Aorta (tissue), 5 donors: ENCODE data around the gene MRM3. TPM values are rescaled to one million over a fixed set of nuclear protein-coding genes. Genes with fewer than 3 reads are reported as not detected.

Experiments
- ATAC-seq: fragments of 200-7000 bp; cut with Tn5 transposase; one replicate; pipeline ENCODE4 v1.9.1; 2022; ENCODE audit warnings: moderate library complexity; ENCODE audit not compliant: low FRiP score
- DNase-seq, 2 donors: peaks; one replicate each; pipeline ENCODE4 v3.0.0-alpha.2; 2020
- H3K27ac ChIP-seq, 2 donors: one replicate each; pipeline ENCODE4 v1.5.1; 2013; ENCODE audit warnings: low read length in 2 of 2, mild to moderate bottlenecking in 2 of 2, moderate library complexity in 2 of 2, control low read depth in 1 of 2, inconsistent platforms in 1 of 2, low read depth in 1 of 2
- H3K27me3 ChIP-seq, 2 donors: one replicate each; pipeline ENCODE4 v1.6.1; 2013; ENCODE audit warnings: control low read depth in 1 of 2, low read length in 1 of 2, mild to moderate bottlenecking in 1 of 2, moderate library complexity in 1 of 2; ENCODE audit not compliant: insufficient read depth in 2 of 2, control insufficient read depth in 1 of 2
- H3K36me3 ChIP-seq, 2 donors: one replicate each; pipeline ENCODE4 v1.6.1; 2013; ENCODE audit warnings: control low read depth in 1 of 2, low read length in 1 of 2, mild to moderate bottlenecking in 1 of 2; ENCODE audit not compliant: insufficient read depth in 2 of 2, control insufficient read depth in 1 of 2
- H3K4me1 ChIP-seq, 2 donors: one replicate each; pipeline ENCODE4 v1.6.1; 2013; ENCODE audit warnings: low read length in 2 of 2, control low read depth in 1 of 2, mild to moderate bottlenecking in 1 of 2, moderate library complexity in 1 of 2; ENCODE audit not compliant: insufficient read depth in 2 of 2, control insufficient read depth in 1 of 2
- H3K4me3 ChIP-seq, 2 donors: one replicate each; pipeline ENCODE4 v1.5.1; 2013; ENCODE audit warnings: low read length in 2 of 2, control low read depth in 1 of 2, mild to moderate bottlenecking in 1 of 2
- H3K9me3 ChIP-seq: one replicate; pipeline ENCODE4 v1.6.1; 2013; ENCODE audit warnings: mild to moderate bottlenecking, low read length; ENCODE audit not compliant: control insufficient read depth
- WGBS, 2 donors: extraction: QIAGEN DNeasy Blood & Tissue Kit; methylation state at CpG; one replicate each; pipeline ENCODE4 v1.1.7; 2013; 5-methylcytosine and 5-hydroxymethylcytosine counted together
- intact Hi-C, 2 donors: fragments of 100-400 bp; cut with DNase I; formaldehyde crosslinking; loops; one replicate each; pipeline versions ENCODE4 v1.14.2 to v1.15.0; 2022
- long read RNA-seq, 2 donors: library from polyadenylated mRNA; unstranded; transcript quantifications; one replicate each; pipeline ENCODE4 v2.0.0, GENCODE V29; 2020 to 2021
- polyA plus RNA-seq, 2 donors: library from polyadenylated mRNA; stranded (reverse); fragments of 200-250 nt; gene quantifications; one replicate each; pipeline ENCODE4 v1.2.3, GENCODE V29; 2013
- total RNA-seq, 2 donors: library from RNA; stranded (reverse); fragmentation: NEBNext Ultra II Directional; extraction: Animal tissue kit (Norgen Biotek cat#: 25700); gene quantifications; one replicate each; pipeline ENCODE4 v1.2.1, GENCODE V29; 2021
- donor health status: healthy with polysubstance abuse.
- donor health status: Bipolar disorder and iron deficiency.
- donor health status: DM: no; HTN: no; CAD: no.
- donor health status: DM: no; HTN: no; CAD: no.
- donor health status: DM: yes; HTN: yes; CAD: no.

MRM3 gene, protein sequence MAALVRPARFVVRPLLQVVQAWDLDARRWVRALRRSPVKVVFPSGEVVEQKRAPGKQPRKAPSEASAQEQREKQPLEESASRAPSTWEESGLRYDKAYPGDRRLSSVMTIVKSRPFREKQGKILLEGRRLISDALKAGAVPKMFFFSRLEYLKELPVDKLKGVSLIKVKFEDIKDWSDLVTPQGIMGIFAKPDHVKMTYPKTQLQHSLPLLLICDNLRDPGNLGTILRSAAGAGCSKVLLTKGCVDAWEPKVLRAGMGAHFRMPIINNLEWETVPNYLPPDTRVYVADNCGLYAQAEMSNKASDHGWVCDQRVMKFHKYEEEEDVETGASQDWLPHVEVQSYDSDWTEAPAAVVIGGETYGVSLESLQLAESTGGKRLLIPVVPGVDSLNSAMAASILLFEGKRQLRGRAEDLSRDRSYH
- total RNA-seq (1 to 10 TPM; 7.8 to 8.9 TPM), polyA plus RNA-seq (1 to 10 TPM; 7.8 to 8.0 TPM)
- long read RNA-seq, donor 1, transcript MRM3-203 (3 exons, 727 nt) = minor isoform, 15 of 84 reads
- long read RNA-seq, donor 1, transcript MRM3-201 (4 exons, 1,809 nt) = major isoform, 59 of 84 reads
- long read RNA-seq, donor 1, partial matches to known transcripts = 2 of 84 reads
- long read RNA-seq, donor 1, other reads (novel, unspliced or antisense) = 7 of 84 reads
- long read RNA-seq, donor 2, transcript MRM3-201 (4 exons, 1,809 nt) = major isoform, 6 of 9 reads
- long read RNA-seq, donor 2, partial matches to known transcripts = 2 of 9 reads
- long read RNA-seq, donor 2, other reads (novel, unspliced or antisense) = 0 of 9 reads

DNA sequence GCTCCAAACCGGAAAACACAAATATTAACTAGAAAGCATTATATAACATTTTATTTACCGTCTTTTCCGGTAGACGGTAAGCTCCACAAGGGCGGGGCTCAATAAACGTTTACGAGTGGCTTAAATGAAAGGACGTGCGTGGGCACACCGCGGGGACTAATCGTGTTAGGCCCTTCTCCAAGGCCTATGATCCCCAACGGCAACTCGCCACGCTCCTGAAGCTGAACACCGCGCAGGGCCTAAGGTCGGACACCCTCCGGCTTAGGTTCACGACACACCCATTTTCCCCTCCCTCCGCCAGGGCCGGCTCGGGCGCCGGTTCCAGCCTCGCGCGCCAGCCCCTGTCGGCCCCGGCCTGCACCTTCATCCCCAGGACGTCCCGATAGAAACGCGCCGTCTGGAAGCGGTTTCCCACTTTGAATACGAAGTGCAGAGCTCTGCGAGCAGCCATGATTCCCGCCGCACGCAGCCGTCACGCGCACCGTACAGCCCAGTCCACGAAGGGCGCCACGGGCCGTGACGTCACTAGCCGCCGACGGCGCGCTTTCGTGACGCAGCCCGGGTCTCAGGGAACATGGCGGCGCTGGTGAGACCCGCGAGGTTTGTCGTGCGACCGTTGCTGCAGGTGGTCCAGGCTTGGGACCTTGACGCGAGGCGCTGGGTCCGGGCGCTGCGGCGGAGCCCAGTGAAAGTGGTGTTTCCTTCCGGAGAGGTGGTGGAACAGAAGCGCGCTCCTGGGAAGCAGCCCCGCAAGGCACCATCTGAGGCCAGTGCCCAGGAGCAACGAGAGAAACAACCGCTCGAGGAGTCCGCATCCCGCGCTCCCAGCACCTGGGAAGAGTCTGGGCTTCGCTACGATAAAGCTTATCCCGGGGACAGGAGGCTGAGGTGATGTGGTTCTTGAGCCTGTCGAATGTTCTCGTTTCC lies at the start of gene MRM3, which contains the start of gene GLOD4:
TSS of gene MRM3 (plus strand) at position 549 of the 927 bp plus-strand sequence. CDS start at position 575, 26 bp downstream.
TSS of gene GLOD4 (minus strand) at position 476 of the 927 bp plus-strand sequence. CDS start at position 451, 25 bp downstream.
- 0% methylated on average over 87 of the region's 87 CpGs for WGBS, 2 donors
- no peaks in the 10 kb centered on the region for H3K36me3 ChIP-seq
- peaks cover 0 to 4% of the 10 kb centered on the region in 2 donors for H3K4me1 ChIP-seq
- peak; percentile 98 for ATAC-seq
- H3K9me3 ChIP-seq = no peaks in the 10 kb centered on the region
- DNase-seq = peak; percentile 95 to 98
- no peaks in the 10 kb centered on the region for H3K27me3 ChIP-seq
- intact Hi-C loops = no loop called here
- peak within 1 kb of the TSS in 1 of 2 donors; percentile 1 for H3K27ac ChIP-seq
- H3K4me3 ChIP-seq = peak within 1 kb of the TSS; percentile 62 to 71

- 4 to 5% methylated on average over 57 of the region's 57 CpGs for whole genome bisulfite sequencing, 2 donors
- ATAC-seq (peak; percentile 67), DNase-seq (peak; percentile 55 to 84)
- Histone ChIP-seq H3K36me3 (no peaks in the 10 kb centered on the region), H3K27me3 (no peaks in the 10 kb centered on the region), H3K4me1 (no peaks in the 10 kb centered on the region), H3K9me3 (no peaks in the 10 kb centered on the region), H3K27ac (no peak overlapping the region), H3K4me3 (peak overlapping the region; percentile 61 to 84)
- intact Hi-C loops = no loop called here
These were observed 49.0 kb upstream of the MRM3 start for GRCh38 chr17:732902-733720.

GRCh38 chr17:733743-734142 lies 48.4 kb upstream of the MRM3 start:
- intact Hi-C loops = no loop called here
- Histone ChIP-seq H3K9me3 (no peaks in the 10 kb centered on the region), H3K4me1 (no peaks in the 10 kb centered on the region), H3K27ac (no peak overlapping the region), H3K36me3 (no peaks in the 10 kb centered on the region), H3K27me3 (no peaks in the 10 kb centered on the region), H3K4me3 (no peak overlapping the region)
- ATAC-seq (no peak), DNase-seq (no peak)
- WGBS, 2 donors = 76 to 77% methylated on average over 10 of the region's 10 CpGs

- no peaks in the 10 kb centered on the region for H3K27me3 ChIP-seq
- no peaks in the 10 kb centered on the region for H3K4me1 ChIP-seq
These were observed 44.5 kb upstream of the MRM3 start for GRCh38 chr17:737561-738113.

GRCh38 chr17:740240-741017 lies 41.7 kb upstream of the MRM3 start:
- intact Hi-C loops = no loop called here
- no peak overlapping the region for H3K4me3 ChIP-seq
- DNase-seq (peak in 1 of 2 donors; percentile 56), ATAC-seq (no peak)
- peaks cover 0 to 5% of the 10 kb centered on the region in 2 donors for H3K36me3 ChIP-seq
- 85 to 88% methylated on average over 18 of the region's 18 CpGs for WGBS, 2 donors
- no peaks in the 10 kb centered on the region for H3K9me3 ChIP-seq
- no peaks in the 10 kb centered on the region for H3K4me1 ChIP-seq
- H3K27ac ChIP-seq = no peak overlapping the region
- no peaks in the 10 kb centered on the region for H3K27me3 ChIP-seq

More at GRCh38 chr17:737561-738113, 44.5 kb upstream of the MRM3 start:
- no peaks in the 10 kb centered on the region for H3K9me3 ChIP-seq
- H3K4me3 ChIP-seq = no peak overlapping the region
- peaks cover 0 to 5% of the 10 kb centered on the region in 2 donors for H3K36me3 ChIP-seq
- 92 to 94% methylated on average over 13 of the region's 13 CpGs for WGBS, 2 donors
- ATAC-seq (no peak), DNase-seq (no peak)
- H3K27ac ChIP-seq = no peak overlapping the region
- intact Hi-C loops = no loop called here

- no peak for DNase-seq
- Histone ChIP-seq H3K4me1 (no peaks in the 10 kb centered on the region), H3K9me3 (no peaks in the 10 kb centered on the region), H3K4me3 (no peak overlapping the region), H3K36me3 (peaks cover 0 to 9% of the 10 kb centered on the region in 2 donors), H3K27ac (no peak overlapping the region), H3K27me3 (no peaks in the 10 kb centered on the region)
- no peak for ATAC-seq
- intact Hi-C loops = no loop called here
- WGBS, 2 donors = 82 to 83% methylated on average over 11 of the region's 11 CpGs
These were observed 39.9 kb upstream of the MRM3 start for GRCh38 chr17:742147-742793.

- Histone ChIP-seq H3K4me1 (no peaks in the 10 kb centered on the region), H3K36me3 (peaks cover 0 to 9% of the 10 kb centered on the region in 2 donors), H3K27me3 (no peaks in the 10 kb centered on the region), H3K27ac (no peak overlapping the region), H3K4me3 (no peak overlapping the region), H3K9me3 (no peaks in the 10 kb centered on the region)
- ATAC-seq = no peak
- WGBS, 2 donors = 90 to 93% methylated on average over 4 of the region's 4 CpGs
- DNase-seq = no peak
- intact Hi-C loops = no loop called here
These were observed 39.0 kb upstream of the MRM3 start for GRCh38 chr17:743139-743538.
